HG02642 (cell line): Measurements from ENCODE around the gene CERS3.
A peak's percentile ranks its signal among the peaks of the same experiment; 100 is the strongest.

Experiments
- ATAC-seq: cut with Tn5 transposase; IDR thresholded peaks from one replicate; pipeline ENCODE4 v1.9.1; 2021; ENCODE audit warnings: mild to moderate bottlenecking; ENCODE audit not compliant: unreplicated experiment, poor library complexity

CERS3 gene

DNA sequence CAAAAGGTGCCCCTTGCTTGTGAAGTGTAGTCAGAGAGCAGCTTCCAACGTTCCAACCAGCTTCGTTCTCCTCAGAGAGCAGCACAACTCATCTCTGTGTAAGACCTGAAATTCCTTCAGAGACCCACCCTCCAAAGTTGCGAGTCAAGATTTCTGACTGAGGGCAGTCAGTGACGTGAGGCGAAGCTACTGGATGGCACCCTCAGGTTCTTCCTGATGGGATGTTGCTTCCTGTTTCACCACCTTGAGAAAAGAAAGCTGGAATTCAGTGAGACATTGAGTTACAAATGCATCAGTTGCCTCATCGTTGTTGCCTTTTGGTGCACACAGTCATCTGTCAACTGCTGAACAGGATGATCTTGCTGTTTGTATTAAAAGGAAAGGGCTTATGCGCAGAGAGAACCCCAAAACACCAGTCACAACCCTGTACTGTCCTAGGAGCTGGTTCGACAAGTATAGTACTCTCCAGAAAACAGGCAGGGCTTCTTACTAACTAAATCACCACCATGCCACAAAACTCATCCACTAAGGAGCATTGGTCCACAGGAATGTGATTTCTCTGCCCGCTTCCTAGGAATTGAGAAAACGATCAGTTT, at the start of gene CERS3:
Gene CERS3 (minus strand): TSS at position 118 of the 596 bp plus-strand sequence. CDS start 27,101 bp downstream, outside the sequence.
- no peak for ATAC-seq

- no peak for ATAC-seq
Measured at GRCh38 chr15:100573526-100573925, 44.8 kb upstream of the CERS3 start.

GRCh38 chr15:100572362-100572983, 43.7 kb upstream of the CERS3 start:
- no peak for ATAC-seq

DNA sequence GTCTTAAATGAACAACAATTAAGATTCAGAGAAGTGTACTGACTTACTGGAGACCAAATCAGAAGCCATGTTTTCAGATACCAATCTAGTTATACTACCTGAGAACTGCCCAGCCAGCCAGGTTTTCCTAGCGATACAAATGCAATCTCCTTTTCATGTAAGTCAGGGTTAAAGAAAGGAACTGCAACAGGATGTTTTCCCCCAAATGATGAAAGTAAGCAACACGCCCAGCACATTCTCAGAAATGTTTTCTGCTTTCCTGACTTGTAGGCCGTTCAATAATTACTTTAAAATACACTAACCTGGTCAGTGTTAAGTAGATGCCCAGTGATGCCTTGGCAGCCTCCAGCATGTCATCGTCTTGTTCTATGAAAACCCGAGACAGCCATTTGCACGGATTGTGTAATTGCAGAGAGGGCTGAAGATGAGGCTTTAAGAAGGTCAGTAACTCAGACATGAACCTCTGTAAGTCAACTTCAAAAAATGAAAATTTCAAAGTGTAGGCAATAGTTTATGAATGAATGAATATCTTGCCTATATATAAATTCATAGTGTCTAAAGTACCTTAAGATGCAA, 42.9 kb upstream of the CERS3 start:
- no peak for ATAC-seq

- peak; percentile 74 for ATAC-seq
Measured at GRCh38 chr15:100570735-100571313, 42.1 kb upstream of the CERS3 start.

DNA sequence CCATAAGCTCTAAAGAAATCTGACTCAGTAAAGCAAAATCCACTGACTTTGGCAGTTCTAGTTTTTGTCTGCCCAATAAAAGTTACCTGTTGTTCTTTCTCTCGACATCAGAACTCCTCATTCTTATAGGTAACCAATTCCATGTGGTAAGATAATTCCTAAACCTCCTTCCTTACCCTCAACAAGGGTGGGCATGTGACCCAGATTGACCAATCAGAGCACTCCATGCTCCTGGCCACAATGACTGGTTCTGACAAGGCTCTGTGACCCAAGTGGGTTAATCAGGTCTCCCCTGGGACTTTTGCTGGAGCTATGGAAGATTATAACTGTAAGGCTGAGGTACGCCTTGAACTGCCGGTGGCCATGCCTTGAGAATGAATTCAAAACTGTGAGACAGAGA, 41.5 kb upstream of the CERS3 start:
- ATAC-seq: peak; percentile 3

DNA sequence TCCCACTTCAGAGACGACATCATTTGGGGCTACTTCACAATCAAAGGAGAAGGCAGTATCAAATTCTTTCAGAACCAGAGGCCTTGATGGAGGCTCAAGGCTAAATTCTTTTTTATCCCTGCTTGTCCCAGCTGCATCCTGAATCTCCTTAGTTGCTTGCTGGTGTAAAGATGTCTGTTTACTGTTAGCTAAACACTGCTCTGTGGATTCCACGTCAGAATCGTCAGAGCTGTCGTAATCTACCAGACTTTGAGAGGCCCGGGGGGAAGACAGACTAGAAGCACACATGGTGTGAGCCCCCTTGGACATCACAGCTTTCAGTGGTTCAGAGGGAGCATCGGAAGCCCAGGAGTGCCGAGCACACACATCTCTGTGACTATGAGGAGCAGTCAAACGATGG, 40.6 kb upstream of the CERS3 start:
- ATAC-seq: no peak

DNA sequence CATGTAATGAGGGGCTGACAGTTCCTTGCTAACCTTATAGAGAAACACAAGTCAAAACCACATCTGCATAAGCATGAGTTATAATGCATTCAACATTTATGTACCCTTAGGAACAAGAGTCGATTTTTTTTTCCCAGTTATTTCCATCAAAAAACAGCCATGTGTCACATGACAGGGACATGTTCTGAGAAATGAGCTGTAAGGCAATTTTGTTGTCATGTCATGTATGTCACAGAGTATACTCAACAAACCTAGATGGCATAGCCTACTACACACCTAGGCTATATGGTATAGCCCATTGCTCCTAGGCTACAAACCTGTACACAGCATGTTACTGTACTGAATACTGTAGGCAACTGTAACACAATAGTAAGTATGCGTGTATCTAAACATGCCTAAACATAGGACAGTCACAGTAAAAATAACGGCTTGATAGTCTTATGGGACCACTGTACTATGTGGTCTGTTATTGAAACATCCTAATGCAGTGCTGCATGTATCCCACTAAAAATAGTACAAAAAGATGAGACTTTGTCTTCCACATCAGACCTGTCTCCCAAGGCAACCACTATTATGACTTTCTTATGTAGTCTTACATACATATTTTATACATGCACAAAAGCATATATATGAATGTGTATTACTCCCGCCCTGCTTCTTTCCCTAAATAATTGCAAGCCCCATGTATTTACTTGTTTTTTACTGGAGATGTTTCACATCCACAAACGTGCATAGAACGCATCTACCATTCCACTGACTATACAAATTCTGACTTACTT, 38.3 kb upstream of the CERS3 start:
- no peak for ATAC-seq

GRCh38 chr15:100565591-100565990, 36.8 kb upstream of the CERS3 start:
- ATAC-seq: no peak

GRCh38 chr15:100560323-100560722, 31.6 kb upstream of the CERS3 start:
- ATAC-seq: no peak

DNA sequence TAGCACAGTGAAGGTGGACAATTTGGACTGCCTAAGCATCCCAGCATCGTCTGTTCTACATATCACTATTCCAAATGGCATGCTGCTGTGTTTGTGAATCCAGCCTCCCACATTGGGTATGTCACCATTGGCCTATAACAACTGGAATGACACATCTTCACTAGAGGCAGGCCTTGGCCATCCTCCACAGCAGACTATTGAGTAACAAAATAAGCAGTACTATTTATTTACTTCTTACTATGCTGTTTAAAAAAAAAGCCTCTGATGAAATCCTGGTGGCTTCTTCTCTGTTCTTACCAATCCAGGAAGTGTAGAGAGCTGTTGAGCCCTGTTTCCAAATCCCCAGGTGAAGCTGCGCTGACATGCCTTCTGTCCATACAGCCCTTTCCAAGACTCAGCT, 30.6 kb upstream of the CERS3 start:
- ATAC-seq: no peak

DNA sequence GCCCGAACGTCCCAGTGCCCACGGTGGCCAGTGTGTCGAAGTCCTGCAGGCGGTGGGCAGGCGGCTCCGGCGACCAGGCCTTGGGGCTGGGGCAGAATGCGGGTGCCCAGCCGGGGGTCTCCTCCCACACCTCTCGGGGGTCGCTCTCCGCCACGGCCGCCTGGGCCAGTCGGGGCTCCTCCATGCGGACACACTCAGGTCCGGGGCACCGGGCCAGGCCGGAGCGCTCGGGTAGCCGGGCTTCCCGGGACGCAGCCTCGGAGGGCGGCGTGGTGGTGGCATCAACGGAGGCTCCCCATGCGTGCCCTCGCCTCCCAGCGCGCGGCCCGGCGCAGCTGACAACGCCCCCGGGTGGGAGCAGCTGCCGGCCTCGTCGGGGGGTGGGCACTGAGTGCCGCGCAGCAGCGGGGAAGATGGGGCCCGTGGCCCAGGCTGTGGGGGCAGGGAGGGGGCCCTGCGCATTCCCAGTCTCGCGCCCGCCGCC, 30.1 kb upstream of the CERS3 start:
- no peak for ATAC-seq

DNA sequence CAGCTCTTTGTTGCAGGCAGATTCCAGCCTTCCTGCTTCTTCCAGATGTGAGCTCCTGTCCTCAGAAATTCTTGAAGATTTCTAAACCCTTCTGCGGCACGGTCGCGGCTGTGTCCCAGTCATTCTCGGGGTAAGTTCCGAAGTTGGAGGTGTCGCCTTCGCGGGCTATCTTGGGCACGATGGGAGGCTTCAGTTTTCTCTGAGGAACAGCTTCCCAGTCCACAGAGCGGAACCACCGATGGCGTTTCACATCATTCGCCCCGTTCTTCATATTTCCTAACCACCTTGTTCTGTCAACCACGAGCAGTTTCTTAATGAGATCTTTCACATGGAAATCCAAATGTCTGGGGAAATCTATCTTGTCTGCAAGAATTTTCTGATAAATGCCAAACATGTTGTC, 24.7 kb upstream of the CERS3 start:
- no peak for ATAC-seq

DNA sequence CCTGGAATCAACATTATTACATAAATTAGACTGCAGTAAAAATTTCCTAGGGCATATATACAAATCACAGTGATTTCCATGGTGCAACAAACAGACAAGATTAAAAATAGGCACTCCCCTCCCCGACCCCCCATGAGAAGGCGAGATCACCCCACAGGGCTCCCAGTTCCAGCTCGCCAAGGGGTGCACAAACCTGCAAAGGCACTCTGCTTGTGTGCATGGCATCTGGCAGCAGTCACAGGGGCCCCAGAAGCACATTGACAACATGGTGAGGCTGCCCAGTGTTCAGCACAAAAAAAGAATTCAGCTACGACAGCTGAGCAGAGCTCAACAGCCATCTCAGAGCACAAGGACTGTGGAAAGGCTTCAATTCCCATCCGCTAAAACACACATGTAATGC, 19.2 kb upstream of the CERS3 start:
- no peak for ATAC-seq

GRCh38 chr15:100544946-100545345, 16.2 kb upstream of the CERS3 start:
- no peak for ATAC-seq

GRCh38 chr15:100544338-100544841, 15.6 kb upstream of the CERS3 start:
- no peak for ATAC-seq

GRCh38 chr15:100542290-100542689, 13.5 kb upstream of the CERS3 start:
- no peak for ATAC-seq

GRCh38 chr15:100537331-100537730, 8.6 kb upstream of the CERS3 start:
- no peak for ATAC-seq

DNA sequence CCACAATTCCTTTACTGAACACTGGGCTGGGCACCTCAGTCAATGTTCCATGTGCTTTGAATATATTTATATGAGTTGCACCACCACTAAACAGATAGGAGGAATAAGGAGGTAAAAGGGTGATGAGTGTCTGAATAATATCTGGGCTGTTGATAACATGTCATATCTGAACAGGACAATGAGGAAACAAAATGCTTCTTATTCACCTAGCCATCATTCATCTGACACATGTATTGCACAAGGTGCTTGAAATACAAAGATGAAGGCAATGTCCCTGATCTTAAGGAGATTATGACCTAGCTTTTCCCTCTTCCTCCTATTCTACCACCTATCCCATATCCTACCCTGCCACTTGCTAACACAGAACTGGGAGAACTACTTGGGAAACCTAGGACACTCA, 8.0 kb upstream of the CERS3 start:
- no peak for ATAC-seq

DNA sequence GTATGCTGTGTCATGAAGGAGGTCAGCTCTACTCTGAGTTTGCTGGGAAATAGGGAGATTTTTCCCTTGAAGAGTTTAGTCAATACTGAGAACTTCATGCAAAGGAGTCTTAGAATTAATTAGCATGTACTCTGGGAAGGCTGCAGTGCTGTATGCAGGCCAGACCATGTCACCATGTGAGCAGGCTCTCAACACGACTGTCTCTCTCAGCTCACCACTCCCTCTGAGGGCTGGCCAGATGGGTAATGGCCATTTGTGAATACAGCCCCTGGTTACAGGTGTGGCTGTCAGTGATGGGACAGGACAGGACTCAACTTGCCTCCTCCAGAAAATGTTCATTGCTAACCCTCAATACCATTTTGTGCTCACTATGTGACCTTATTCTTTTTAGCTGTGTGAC, 5.1 kb upstream of the CERS3 start:
- ATAC-seq: no peak
